Measurements from ENCODE around the gene SFMBT2.
"Not testable (repeated sequence)": the region's sequence is repeated elsewhere in the genome, so short reads cannot be mapped to it uniquely, and the experiment has no call there.

The SFMBT2 gene

DNA sequence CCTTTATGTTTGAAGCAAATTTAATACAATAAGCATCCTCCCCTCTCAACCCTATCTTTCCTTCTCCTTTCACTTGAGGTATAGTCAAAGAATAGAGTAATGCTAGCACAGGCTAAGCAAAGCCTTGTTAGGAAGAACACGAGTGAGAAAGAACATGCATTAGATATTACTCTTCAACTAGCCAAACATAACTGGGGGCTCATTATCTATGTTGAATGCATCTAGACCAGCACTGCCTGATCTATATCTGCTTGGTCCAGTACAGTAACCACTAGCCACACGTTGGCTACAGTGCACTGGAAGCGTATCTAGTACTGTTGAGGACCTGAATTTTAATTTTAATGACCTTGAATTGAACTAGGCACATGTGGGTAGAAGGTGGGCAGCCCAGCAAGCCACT lies 21.0 kb downstream of the SFMBT2 start:
- Histone ChIP-seq H3K36me3 (ENCODE audit: control insufficient read depth in 2 of 2, insufficient read depth in 2 of 2, low read length in 2 of 2) (no peaks in the 10 kb centered on the region), H3K9ac (ENCODE audit: low read depth in 1 of 2, low read length in 2 of 2) (no peak overlapping the region), H3K9me3 (ENCODE audit: control insufficient read depth in 2 of 2, low read length in 2 of 2) (no peaks in the 10 kb centered on the region), H3K27me3 (ENCODE audit: control insufficient read depth in 2 of 2, insufficient read depth in 2 of 2, low read length in 2 of 2) (no peaks in the 10 kb centered on the region), H3K4me3 (ENCODE audit: low read length in 2 of 2) (no peak overlapping the region), H3K27ac (ENCODE audit: low read depth in 2 of 2, low read length in 2 of 2) (no peak overlapping the region), H3K4me1 (ENCODE audit: control insufficient read depth in 2 of 2, insufficient read depth in 2 of 2, low read length in 2 of 2) (no peaks in the 10 kb centered on the region)

GRCh38 chr10:7389346-7389745 lies 21.5 kb downstream of the SFMBT2 start:
- Histone ChIP-seq H3K27ac (ENCODE audit: low read depth in 2 of 2, low read length in 2 of 2) (no peak overlapping the region), H3K9ac (ENCODE audit: low read depth in 1 of 2, low read length in 2 of 2) (no peak overlapping the region)

GRCh38 chr10:7388602-7389001 lies 22.2 kb downstream of the SFMBT2 start:
- Histone ChIP-seq H3K27me3 (ENCODE audit: control insufficient read depth in 2 of 2, insufficient read depth in 2 of 2, low read length in 2 of 2) (no peaks in the 10 kb centered on the region), H3K36me3 (ENCODE audit: control insufficient read depth in 2 of 2, insufficient read depth in 2 of 2, low read length in 2 of 2) (no peaks in the 10 kb centered on the region), H3K4me1 (ENCODE audit: control insufficient read depth in 2 of 2, insufficient read depth in 2 of 2, low read length in 2 of 2) (no peaks in the 10 kb centered on the region), H3K4me3 (ENCODE audit: low read length in 2 of 2) (no peak overlapping the region), H3K27ac (ENCODE audit: low read depth in 2 of 2, low read length in 2 of 2) (no peak overlapping the region), H3K9me3 (ENCODE audit: control insufficient read depth in 2 of 2, low read length in 2 of 2) (no peaks in the 10 kb centered on the region), H3K9ac (ENCODE audit: low read depth in 1 of 2, low read length in 2 of 2) (no peak overlapping the region)

More at GRCh38 chr10:7389346-7389745, 21.5 kb downstream of the SFMBT2 start:
- H3K36me3 ChIP-seq (ENCODE audit: control insufficient read depth in 2 of 2, insufficient read depth in 2 of 2, low read length in 2 of 2), result no peaks in the 10 kb centered on the region
- no peak overlapping the region for H3K4me3 ChIP-seq (ENCODE audit: low read length in 2 of 2)
- no peaks in the 10 kb centered on the region for H3K4me1 ChIP-seq (ENCODE audit: control insufficient read depth in 2 of 2, insufficient read depth in 2 of 2, low read length in 2 of 2)
- no peaks in the 10 kb centered on the region for H3K27me3 ChIP-seq (ENCODE audit: control insufficient read depth in 2 of 2, insufficient read depth in 2 of 2, low read length in 2 of 2)
- H3K9me3 ChIP-seq (ENCODE audit: control insufficient read depth in 2 of 2, low read length in 2 of 2), result no peaks in the 10 kb centered on the region

DNA sequence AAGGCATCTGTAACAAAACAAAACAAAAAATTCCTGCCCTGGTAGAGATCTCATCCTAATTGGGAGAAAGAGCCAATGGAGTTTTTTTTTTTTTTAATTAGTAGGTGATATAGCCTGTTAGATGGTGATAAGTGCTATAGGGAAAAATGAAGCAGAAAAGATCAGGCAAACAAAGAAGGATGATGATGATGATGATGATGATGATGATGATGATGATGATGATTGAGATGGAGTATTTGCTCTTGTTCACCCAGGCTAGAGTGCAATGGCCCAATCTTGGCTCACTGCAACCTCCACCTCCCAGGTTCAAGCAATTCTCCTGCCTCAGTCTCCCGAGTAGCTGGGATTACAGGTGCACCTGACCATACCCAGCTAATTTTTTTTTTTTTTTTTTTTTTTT lies 22.7 kb downstream of the SFMBT2 start:
- H3K27me3 ChIP-seq (ENCODE audit: control insufficient read depth in 2 of 2, insufficient read depth in 2 of 2, low read length in 2 of 2); H3K36me3 ChIP-seq (ENCODE audit: control insufficient read depth in 2 of 2, insufficient read depth in 2 of 2, low read length in 2 of 2); H3K4me3 ChIP-seq (ENCODE audit: low read length in 2 of 2); H3K4me1 ChIP-seq (ENCODE audit: control insufficient read depth in 2 of 2, insufficient read depth in 2 of 2, low read length in 2 of 2); H3K27ac ChIP-seq (ENCODE audit: low read depth in 2 of 2, low read length in 2 of 2); H3K9ac ChIP-seq (ENCODE audit: low read depth in 1 of 2, low read length in 2 of 2); H3K9me3 ChIP-seq (ENCODE audit: control insufficient read depth in 2 of 2, low read length in 2 of 2): not testable (repeated sequence)

- Histone ChIP-seq H3K36me3 (ENCODE audit: control insufficient read depth in 2 of 2, insufficient read depth in 2 of 2, low read length in 2 of 2) (peaks cover 0 to 7% of the 10 kb centered on the region in 2 donors), H3K27ac (ENCODE audit: low read depth in 2 of 2, low read length in 2 of 2) (no peak overlapping the region), H3K9me3 (ENCODE audit: control insufficient read depth in 2 of 2, low read length in 2 of 2) (no peaks in the 10 kb centered on the region), H3K4me1 (ENCODE audit: control insufficient read depth in 2 of 2, insufficient read depth in 2 of 2, low read length in 2 of 2) (no peaks in the 10 kb centered on the region), H3K27me3 (ENCODE audit: control insufficient read depth in 2 of 2, insufficient read depth in 2 of 2, low read length in 2 of 2) (no peaks in the 10 kb centered on the region), H3K9ac (ENCODE audit: low read depth in 1 of 2, low read length in 2 of 2) (no peak overlapping the region), H3K4me3 (ENCODE audit: low read length in 2 of 2) (no peak overlapping the region)
Measured at GRCh38 chr10:7385114-7385513, 25.7 kb downstream of the SFMBT2 start.

- no peaks in the 10 kb centered on the region for H3K27me3 ChIP-seq (ENCODE audit: control insufficient read depth in 2 of 2, insufficient read depth in 2 of 2, low read length in 2 of 2)
- H3K9ac ChIP-seq (ENCODE audit: low read depth in 1 of 2, low read length in 2 of 2), result no peak overlapping the region
- no peaks in the 10 kb centered on the region for H3K4me1 ChIP-seq (ENCODE audit: control insufficient read depth in 2 of 2, insufficient read depth in 2 of 2, low read length in 2 of 2)
- no peak overlapping the region for H3K27ac ChIP-seq (ENCODE audit: low read depth in 2 of 2, low read length in 2 of 2)
- H3K4me3 ChIP-seq (ENCODE audit: low read length in 2 of 2), result no peak overlapping the region
- peaks cover 0 to 7% of the 10 kb centered on the region in 2 donors for H3K36me3 ChIP-seq (ENCODE audit: control insufficient read depth in 2 of 2, insufficient read depth in 2 of 2, low read length in 2 of 2)
- no peaks in the 10 kb centered on the region for H3K9me3 ChIP-seq (ENCODE audit: control insufficient read depth in 2 of 2, low read length in 2 of 2)
Measured at GRCh38 chr10:7383442-7383841, 27.4 kb downstream of the SFMBT2 start.

DNA sequence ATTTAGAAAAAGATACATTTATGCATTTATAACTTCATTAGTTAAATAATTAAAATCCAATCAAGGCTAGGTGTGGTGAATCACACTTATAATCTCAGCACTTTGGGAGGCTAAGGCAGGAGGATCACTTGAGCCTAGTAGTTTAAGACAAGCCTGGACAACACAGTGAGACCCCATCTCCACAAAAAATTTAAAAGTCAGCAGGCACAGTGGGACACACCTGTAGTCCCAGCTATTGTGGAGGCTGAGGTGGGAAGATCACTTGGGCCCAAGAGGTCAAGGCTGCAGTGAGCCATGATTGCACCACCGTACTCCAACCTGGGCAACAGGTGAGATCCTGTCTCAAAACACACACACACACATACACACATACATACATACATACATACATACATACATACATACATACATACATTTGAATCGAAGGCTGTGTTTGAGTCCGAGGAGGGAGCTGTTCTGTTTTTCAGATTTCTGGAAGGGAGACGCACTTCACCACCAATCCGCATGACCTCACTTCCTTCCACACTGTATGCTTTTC lies 30.1 kb downstream of the SFMBT2 start:
- Histone ChIP-seq H3K4me3 (ENCODE audit: low read length in 2 of 2) (no peak overlapping the region), H3K27ac (ENCODE audit: low read depth in 2 of 2, low read length in 2 of 2) (no peak overlapping the region), H3K9ac (ENCODE audit: low read depth in 1 of 2, low read length in 2 of 2) (no peak overlapping the region), H3K36me3 (ENCODE audit: control insufficient read depth in 2 of 2, insufficient read depth in 2 of 2, low read length in 2 of 2) (peaks cover 0 to 9% of the 10 kb centered on the region in 2 donors), H3K9me3 (ENCODE audit: control insufficient read depth in 2 of 2, low read length in 2 of 2) (no peaks in the 10 kb centered on the region), H3K27me3 (ENCODE audit: control insufficient read depth in 2 of 2, insufficient read depth in 2 of 2, low read length in 2 of 2) (no peaks in the 10 kb centered on the region), H3K4me1 (ENCODE audit: control insufficient read depth in 2 of 2, insufficient read depth in 2 of 2, low read length in 2 of 2) (no peaks in the 10 kb centered on the region)

DNA sequence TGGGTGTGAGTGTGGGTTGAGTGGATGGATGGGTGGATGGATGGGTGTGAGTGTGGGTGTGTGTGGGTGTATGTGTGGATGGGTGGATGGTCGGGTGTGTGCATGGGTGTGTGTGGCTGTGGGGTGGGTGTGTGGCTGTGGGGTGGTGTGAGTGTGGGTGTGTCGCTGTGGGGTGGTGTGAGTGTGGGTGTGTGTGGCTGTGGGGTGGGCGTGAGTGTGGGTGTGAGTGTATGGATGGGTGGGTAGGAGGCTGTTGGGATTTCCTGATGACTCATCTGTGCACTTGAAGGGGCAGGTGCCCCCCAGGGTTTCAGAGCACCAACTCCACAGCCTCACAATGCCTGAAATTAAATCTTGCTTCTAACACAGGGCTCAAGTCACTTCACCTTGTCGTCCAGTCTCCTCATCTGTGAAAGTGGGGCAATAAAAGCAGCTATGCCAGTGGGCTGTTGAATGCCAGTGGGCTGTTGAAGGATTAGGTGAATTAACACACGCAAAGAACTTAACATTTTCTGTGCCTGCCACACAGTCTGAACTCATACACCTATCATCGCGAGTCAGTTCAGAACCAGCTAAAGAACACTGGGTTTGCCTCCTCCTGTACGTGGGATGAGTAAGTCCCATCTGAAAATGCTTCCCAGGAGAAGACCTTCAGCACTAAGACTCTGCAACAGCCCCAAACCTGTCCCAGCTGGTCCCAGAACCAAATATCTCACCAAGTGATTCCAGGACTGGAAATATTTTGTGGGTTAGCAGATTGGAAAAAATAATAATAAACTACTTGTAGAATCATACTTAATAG lies 32.0 kb downstream of the SFMBT2 start:
- Histone ChIP-seq H3K36me3 (ENCODE audit: control insufficient read depth in 2 of 2, insufficient read depth in 2 of 2, low read length in 2 of 2) (peaks cover 0 to 9% of the 10 kb centered on the region in 2 donors), H3K9ac (ENCODE audit: low read depth in 1 of 2, low read length in 2 of 2) (no peak overlapping the region), H3K9me3 (ENCODE audit: control insufficient read depth in 2 of 2, low read length in 2 of 2) (no peaks in the 10 kb centered on the region), H3K27ac (ENCODE audit: low read depth in 2 of 2, low read length in 2 of 2) (no peak overlapping the region), H3K4me1 (ENCODE audit: control insufficient read depth in 2 of 2, insufficient read depth in 2 of 2, low read length in 2 of 2) (no peaks in the 10 kb centered on the region), H3K4me3 (ENCODE audit: low read length in 2 of 2) (no peak overlapping the region), H3K27me3 (ENCODE audit: control insufficient read depth in 2 of 2, insufficient read depth in 2 of 2, low read length in 2 of 2) (no peaks in the 10 kb centered on the region)

DNA sequence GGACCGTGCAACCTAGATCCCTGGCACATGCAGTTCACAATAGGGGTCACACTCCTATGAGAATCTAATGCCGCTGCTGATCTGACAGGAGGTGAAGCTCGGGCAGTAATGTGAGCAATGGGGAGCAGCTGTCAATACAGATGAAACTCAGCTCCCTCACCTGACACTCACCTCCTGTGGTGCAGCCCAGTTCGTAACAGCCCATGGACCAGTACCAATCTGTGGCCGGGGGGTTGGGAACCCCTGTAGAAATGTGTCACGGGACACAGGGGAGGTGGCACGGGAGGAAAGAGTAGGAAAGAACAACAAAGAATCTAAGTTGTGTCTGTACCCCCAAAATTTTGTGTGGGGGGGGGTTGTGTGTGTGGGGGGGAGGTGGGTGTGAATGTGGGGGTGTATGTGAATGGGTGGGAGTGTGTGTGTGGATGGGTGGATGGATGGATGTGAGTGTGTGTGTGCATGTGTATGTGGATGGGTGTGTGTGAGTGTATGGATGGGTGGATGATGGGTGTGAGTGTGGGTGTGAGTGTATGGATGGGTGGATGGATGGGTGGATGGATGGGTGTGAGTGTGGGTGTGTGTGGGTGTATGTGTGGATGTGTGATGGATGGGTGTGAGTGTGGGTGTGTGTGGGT lies 33.1 kb downstream of the SFMBT2 start:
- H3K36me3 ChIP-seq (ENCODE audit: control insufficient read depth in 2 of 2, insufficient read depth in 2 of 2, low read length in 2 of 2), result peaks cover 0 to 13% of the 10 kb centered on the region in 2 donors
- H3K4me3 ChIP-seq (ENCODE audit: low read length in 2 of 2), result no peak overlapping the region
- H3K27me3 ChIP-seq (ENCODE audit: control insufficient read depth in 2 of 2, insufficient read depth in 2 of 2, low read length in 2 of 2), result no peaks in the 10 kb centered on the region
- H3K9ac ChIP-seq (ENCODE audit: low read depth in 1 of 2, low read length in 2 of 2), result no peak overlapping the region
- no peak overlapping the region for H3K27ac ChIP-seq (ENCODE audit: low read depth in 2 of 2, low read length in 2 of 2)
- no peaks in the 10 kb centered on the region for H3K9me3 ChIP-seq (ENCODE audit: control insufficient read depth in 2 of 2, low read length in 2 of 2)
- H3K4me1 ChIP-seq (ENCODE audit: control insufficient read depth in 2 of 2, insufficient read depth in 2 of 2, low read length in 2 of 2), result no peaks in the 10 kb centered on the region

GRCh38 chr10:7374795-7375194 lies 36.0 kb downstream of the SFMBT2 start:
- H3K9ac ChIP-seq (ENCODE audit: low read depth in 1 of 2, low read length in 2 of 2), result no peak overlapping the region
- H3K27ac ChIP-seq (ENCODE audit: low read depth in 2 of 2, low read length in 2 of 2), result no peak overlapping the region
- peaks cover 0 to 15% of the 10 kb centered on the region in 2 donors for H3K36me3 ChIP-seq (ENCODE audit: control insufficient read depth in 2 of 2, insufficient read depth in 2 of 2, low read length in 2 of 2)

More at GRCh38 chr10:7374795-7375194, 36.0 kb downstream of the SFMBT2 start:
- Histone ChIP-seq H3K27me3 (ENCODE audit: control insufficient read depth in 2 of 2, insufficient read depth in 2 of 2, low read length in 2 of 2) (no peaks in the 10 kb centered on the region), H3K9me3 (ENCODE audit: control insufficient read depth in 2 of 2, low read length in 2 of 2) (no peaks in the 10 kb centered on the region), H3K4me3 (ENCODE audit: low read length in 2 of 2) (no peak overlapping the region), H3K4me1 (ENCODE audit: control insufficient read depth in 2 of 2, insufficient read depth in 2 of 2, low read length in 2 of 2) (no peaks in the 10 kb centered on the region)
